Lower leg skin (tissue), 3 donors: ENCODE results near the gene WWOX.

Source experiments
- CTCF ChIP-seq, 3 donors: fragments of 450-650 bp; IDR thresholded peaks; one replicate each; pipeline ENCODE4 v1.5.1; 2016; ENCODE audit warnings: antibody characterized with exemption in 3 of 3, mild to moderate bottlenecking in 3 of 3, moderate library complexity in 2 of 3
- POLR2A ChIP-seq, 2 donors: fragments of 450-650 bp; IDR thresholded peaks; one replicate each; pipeline ENCODE4 v1.6.1; 2016 to 2017; ENCODE audit warnings: antibody characterized with exemption in 2 of 2, mild to moderate bottlenecking in 1 of 2, moderate library complexity in 1 of 2

GRCh38 chr16:78490847-78491246 lies 391.4 kb downstream of the WWOX start:
- no peak for TF ChIP-seq CTCF (IDR thresholded peaks at IDR 0.05)
- no peak for TF ChIP-seq POLR2A (IDR thresholded peaks at IDR 0.05)
